Thoracic aorta (tissue), 2 donors: ENCODE results near the gene RAB3B. TPM values are rescaled to one million over a fixed set of nuclear protein-coding genes. Genes with fewer than 3 reads are reported as not detected.
"Not testable (repeated sequence)": the region's sequence is repeated elsewhere in the genome, so short reads cannot be mapped to it uniquely, and the experiment has no call there.

Source experiments
- ATAC-seq: fragments of 150-250 bp; one replicate; pipeline ENCODE4 v1.8.0; 2017; ENCODE audit warnings: low read depth; ENCODE audit not compliant: insufficient number of reproducible peaks, low FRiP score
- DNase-seq: peaks from one replicate; pipeline ENCODE4 v3.0.0-alpha.2; 2020; ENCODE audit warnings: low spot score
- H3K27ac ChIP-seq, 2 donors: fragments of 200-600 bp; sonication (generic); 1 replicate in 1 of 2; 2 replicates in 1 of 2; pipeline ENCODE4 v1.5.1; 2016; ENCODE audit warnings: mild to moderate bottlenecking in 2 of 2, moderate library complexity in 2 of 2
- H3K27me3 ChIP-seq: fragments of 200-600 bp; sonication (generic); replicated peaks from 2 replicates; pipeline ENCODE4 v1.6.0; 2016; ENCODE audit warnings: mild to moderate bottlenecking; ENCODE audit not compliant: insufficient read depth
- H3K36me3 ChIP-seq: fragments of 200-600 bp; sonication (generic); one replicate; pipeline ENCODE4 v1.5.1; 2016
- H3K4me1 ChIP-seq, 2 donors: fragments of 200-600 bp; sonication (generic); 1 replicate in 1 of 2; 2 replicates in 1 of 2; pipeline versions ENCODE4 v1.5.1 to v1.6.0; 2016; ENCODE audit warnings: low read depth in 2 of 2, mild to moderate bottlenecking in 1 of 2; ENCODE audit not compliant: control insufficient read depth in 1 of 2
- H3K4me3 ChIP-seq: fragments of 200-600 bp; sonication (generic); 2 replicates; pipeline ENCODE4 v1.5.1; 2016; ENCODE audit warnings: mild to moderate bottlenecking
- H3K9me3 ChIP-seq: fragments of 200-600 bp; sonication (generic); 2 replicates; pipeline ENCODE4 v1.5.1; 2016
- CTCF ChIP-seq: fragments of 200-600 bp; sonication (generic); IDR thresholded peaks from one replicate; pipeline ENCODE4 v1.5.1; 2019; ENCODE audit warnings: antibody characterized with exemption
- total RNA-seq, 2 donors: library from RNA; depleted of rRNA; stranded (reverse); fragments of >200 nt; gene quantifications; one replicate each; pipeline versions ENCODE4 v1.1.0 to v1.2.3, GENCODE V29; 2016

RAB3B gene
- total RNA-seq, 2 donors from 2014 or later, result not detected

GRCh38 chr1:52022133-52022532, 31.6 kb upstream of the RAB3B start:
- peaks cover 38% of the 10 kb centered on the region for H3K36me3 ChIP-seq
- no peak for TF ChIP-seq CTCF
- no peak overlapping the region for H3K4me3 ChIP-seq

GRCh38 chr1:52008071-52008809, 17.7 kb upstream of the RAB3B start:
- H3K36me3 ChIP-seq, result no peaks in the 10 kb centered on the region
- H3K4me3 ChIP-seq, result no peak overlapping the region
- no peak overlapping the region for H3K27ac ChIP-seq
- H3K9me3 ChIP-seq, result no peaks in the 10 kb centered on the region
- H3K27me3 ChIP-seq, result no peaks in the 10 kb centered on the region
- peaks cover 4 to 16% of the 10 kb centered on the region in 2 donors for H3K4me1 ChIP-seq
- DNase-seq (no peak), ATAC-seq (no peak)
- no peak for TF ChIP-seq CTCF

More at GRCh38 chr1:52022133-52022532, 31.6 kb upstream of the RAB3B start:
- no peaks in the 10 kb centered on the region for H3K4me1 ChIP-seq
- H3K9me3 ChIP-seq, result no peaks in the 10 kb centered on the region
- no peaks in the 10 kb centered on the region for H3K27me3 ChIP-seq
- no peak overlapping the region for H3K27ac ChIP-seq
- no peak for ATAC-seq
- DNase-seq, result no peak

DNA sequence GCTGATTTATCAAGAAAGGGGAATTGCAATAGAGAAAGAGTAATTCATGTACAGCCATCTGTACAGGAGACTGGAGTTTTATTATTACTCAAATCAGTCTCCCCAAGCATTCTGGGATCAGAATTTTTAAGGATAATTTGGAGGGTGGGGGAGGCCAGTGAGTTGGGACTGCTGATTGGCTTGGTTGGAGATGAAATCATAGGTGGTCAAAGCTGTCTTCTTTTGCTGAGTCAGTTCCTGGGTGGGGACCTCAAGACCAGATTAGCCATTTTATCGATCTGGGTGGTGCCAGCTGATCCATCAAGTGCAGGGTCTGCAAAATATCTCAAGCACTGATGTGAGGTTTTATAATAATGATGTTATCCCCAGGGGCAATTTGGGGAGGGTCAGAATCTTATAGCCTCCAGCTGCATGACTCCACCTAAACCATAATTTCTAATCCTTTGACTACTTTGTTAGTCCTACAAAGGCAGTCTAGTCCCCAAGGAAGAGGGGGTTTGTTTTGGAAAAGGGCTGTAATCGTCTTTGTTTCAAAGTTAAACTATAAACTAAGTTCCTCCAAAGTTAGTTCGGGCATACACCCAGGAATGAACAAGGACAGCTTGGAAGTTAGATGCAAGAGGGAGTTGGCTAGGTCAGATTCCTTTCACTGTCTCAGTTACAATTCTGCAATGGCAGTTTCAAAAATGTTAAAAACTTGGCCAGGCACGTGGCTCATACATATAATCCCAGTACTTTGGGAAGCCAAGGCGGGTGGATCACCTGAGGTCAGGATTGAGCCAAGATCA, 16.9 kb upstream of the RAB3B start:
- no peak for TF ChIP-seq CTCF
- DNase-seq, result no peak
- Histone ChIP-seq H3K36me3 (no peaks in the 10 kb centered on the region), H3K4me3 (no peak overlapping the region), H3K27ac (no peak overlapping the region), H3K27me3 (no peaks in the 10 kb centered on the region), H3K9me3 (no peaks in the 10 kb centered on the region), H3K4me1 (peaks cover 4 to 16% of the 10 kb centered on the region in 2 donors)
- no peak for ATAC-seq

GRCh38 chr1:52006081-52006553, 15.6 kb upstream of the RAB3B start:
- peak overlapping the region in 1 of 2 donors; percentile 13 for H3K27ac ChIP-seq
- DNase-seq, result not testable (repeated sequence)

GRCh38 chr1:52005548-52005947, 15.0 kb upstream of the RAB3B start:
- ATAC-seq, DNase-seq, H3K27me3 ChIP-seq, H3K9me3 ChIP-seq, H3K36me3 ChIP-seq: not testable (repeated sequence)
- peaks cover 4 to 16% of the 10 kb centered on the region in 2 donors for H3K4me1 ChIP-seq
- peak overlapping the region; percentile 17 for H3K4me3 ChIP-seq
- H3K27ac ChIP-seq, result peak overlapping the region; percentile 13 to 54

More at GRCh38 chr1:52006081-52006553, 15.6 kb upstream of the RAB3B start:
- H3K4me3 ChIP-seq, ATAC-seq, H3K27me3 ChIP-seq, H3K36me3 ChIP-seq, H3K9me3 ChIP-seq: not testable (repeated sequence)
- H3K4me1 ChIP-seq, result peaks cover 4 to 16% of the 10 kb centered on the region in 2 donors

- H3K4me3 ChIP-seq, result no peak overlapping the region
- peaks cover 4 to 16% of the 10 kb centered on the region in 2 donors for H3K4me1 ChIP-seq
- TF ChIP-seq CTCF, result no peak
- no peak overlapping the region for H3K27ac ChIP-seq
- ATAC-seq (no peak), DNase-seq (no peak)
- H3K9me3 ChIP-seq, result no peaks in the 10 kb centered on the region
- no peaks in the 10 kb centered on the region for H3K27me3 ChIP-seq
- H3K36me3 ChIP-seq, result no peaks in the 10 kb centered on the region
Observed at GRCh38 chr1:52003877-52004276, 13.4 kb upstream of the RAB3B start.
